NCI-H2107 treated with DMSO at 0.1 percent for 48 hours (cell line): ENCODE results near the gene CDC42EP3.

Source experiments
- DNase-seq: peaks from one replicate; lab custom pipeline; 2025; ENCODE audit not compliant: unreplicated experiment; lab: John Stamatoyannopoulos, UW

CDC42EP3 gene

DNA sequence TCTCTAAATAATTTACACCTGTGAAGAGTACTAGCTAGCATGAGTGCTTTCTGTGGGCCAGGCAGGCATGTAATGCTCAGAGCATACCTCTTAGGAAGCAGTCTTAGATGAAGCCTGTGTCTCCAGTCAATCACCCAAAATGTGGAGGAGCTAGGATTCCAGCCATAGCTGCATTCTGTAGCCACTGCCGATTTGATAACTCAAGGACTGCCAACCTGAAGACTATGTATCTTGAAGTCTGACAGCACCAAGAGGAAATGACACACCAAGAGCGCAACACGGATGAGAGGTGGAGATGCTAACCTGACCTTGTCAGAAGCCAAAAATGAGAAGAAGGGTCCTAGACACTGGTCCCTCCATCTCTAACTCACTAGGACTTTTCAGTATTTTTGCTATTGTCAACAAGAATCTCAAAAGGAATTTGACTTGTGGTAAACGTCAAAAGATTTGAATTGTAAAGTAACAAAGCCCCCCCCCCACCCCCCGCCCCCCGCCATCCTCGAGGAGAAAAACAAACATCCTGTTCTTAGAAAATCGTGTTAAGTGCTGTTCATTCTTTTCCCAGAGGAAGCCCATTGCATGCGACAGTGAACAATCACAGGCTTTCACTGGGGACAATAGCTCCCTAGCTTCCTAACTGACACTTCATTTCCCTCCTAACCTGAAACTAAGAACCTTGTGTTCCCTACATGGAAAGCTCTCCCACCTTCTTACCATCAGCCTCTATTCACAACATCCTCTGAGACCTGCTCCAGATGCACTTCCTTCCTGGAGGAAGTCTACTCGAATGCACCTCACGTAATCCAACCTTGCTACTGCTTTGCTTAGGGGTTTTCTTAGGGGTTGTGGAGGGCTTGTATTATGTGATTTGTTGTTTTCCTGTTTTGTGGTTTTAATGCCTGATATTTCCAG lies 14.7 kb downstream of the CDC42EP3 start:
- DNase-seq: no peak

DNA sequence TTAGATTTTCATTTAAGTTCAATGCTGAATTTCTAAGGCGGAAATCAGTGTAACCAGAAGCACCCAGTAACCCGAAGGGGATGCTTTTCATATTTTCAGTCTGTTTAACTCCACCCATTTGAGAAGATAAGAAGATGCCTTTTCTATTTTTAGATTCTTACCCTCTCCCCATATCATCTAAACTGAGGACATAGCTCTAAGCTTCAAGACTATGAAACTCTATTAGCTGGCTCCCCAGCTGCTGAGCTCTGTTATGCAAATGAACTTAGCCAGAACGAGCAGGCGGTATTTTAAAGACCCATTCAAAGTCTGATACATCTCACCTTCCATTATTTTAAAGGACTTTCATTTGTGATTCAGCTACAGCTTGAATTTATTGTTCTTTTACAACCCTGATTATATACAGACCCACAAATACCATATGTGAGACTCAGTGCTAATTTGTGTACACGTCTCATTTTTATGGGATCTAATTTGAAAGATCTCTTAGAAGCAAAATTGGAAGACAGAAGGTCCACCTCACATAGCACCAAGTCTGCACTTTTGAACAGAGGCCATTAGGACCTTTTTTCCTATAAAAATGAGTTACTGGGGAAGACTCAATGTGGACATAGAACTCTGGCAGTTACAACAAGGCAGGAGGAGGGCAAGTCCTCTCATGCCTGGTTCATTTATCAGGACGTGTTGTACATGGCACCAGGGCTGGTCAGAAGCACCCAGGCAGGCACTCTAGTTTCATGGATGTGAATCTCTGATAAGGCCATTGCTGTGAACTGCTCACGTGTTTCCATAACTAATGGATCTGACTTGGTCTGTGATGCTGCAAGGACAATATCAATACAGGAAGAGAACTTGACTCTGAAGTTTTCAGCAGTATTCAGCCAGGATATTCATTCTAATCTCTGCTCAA lies 16.3 kb downstream of the CDC42EP3 start:
- DNase-seq: no peak

DNA sequence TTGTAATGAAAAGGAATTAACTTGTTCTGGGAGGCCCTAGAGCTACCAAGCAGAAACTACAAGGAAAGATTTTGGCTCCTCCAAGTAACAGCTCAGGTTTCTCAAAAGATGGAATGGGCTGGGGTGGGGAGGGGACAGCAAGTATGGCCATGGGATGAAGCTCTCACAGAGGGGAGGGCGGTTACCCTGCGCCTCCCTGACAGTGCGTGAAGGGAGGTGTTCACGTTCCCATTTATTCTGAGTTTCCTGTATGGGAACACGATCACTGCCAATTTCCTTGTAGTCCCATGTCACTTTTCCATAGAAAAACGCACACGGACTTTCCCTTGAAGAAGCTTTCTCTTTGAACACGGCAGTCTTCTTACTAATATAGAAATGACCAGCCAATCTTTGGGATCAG lies 17.0 kb downstream of the CDC42EP3 start:
- DNase-seq: no peak

DNA sequence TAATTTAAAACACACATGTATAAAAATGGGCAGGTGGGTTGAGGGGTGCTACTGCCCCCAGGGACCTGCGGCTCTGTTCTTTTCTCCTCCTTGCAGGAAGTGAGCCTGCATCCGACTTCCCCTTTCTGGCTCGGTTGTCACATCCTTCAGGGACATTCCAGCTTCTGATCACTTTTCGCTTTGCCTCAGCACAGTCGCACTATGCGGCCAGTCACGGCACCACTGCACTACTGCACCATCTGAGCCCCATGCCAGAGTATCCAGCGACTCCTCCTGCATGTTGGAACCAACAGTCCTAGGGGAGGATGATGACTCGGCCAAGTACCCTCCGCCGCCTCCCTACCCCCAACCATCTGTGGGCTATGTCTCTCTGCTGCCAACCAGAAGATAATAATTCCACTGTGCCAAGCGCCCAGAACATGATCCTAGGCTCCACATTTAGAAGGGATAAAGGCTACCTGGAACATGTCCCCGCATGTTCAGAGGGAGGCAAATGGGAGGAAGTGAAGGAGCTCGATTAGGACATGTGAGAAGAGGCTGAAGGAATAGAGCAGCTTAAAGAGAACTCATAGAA lies 17.6 kb downstream of the CDC42EP3 start:
- DNase-seq: no peak

DNA sequence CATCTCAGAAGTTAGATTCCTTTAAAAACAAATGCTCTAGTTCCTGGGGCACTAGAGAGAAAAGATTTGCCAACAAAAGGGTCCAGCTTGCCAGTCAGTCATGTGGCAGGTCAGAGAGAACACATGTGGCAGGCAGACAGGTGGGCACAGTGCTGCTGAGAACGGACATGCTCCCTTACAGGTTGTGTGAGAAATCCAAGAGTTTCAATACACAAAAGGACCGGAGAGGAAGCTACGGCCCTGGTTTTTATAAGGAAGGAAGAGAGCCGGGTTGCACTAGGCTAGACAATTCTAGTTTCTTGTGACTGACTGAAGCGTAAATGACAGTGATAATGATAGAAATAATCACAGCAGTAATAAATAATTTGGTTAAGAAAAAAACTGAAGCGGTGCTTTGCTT lies 18.3 kb downstream of the CDC42EP3 start:
- no peak for DNase-seq

DNA sequence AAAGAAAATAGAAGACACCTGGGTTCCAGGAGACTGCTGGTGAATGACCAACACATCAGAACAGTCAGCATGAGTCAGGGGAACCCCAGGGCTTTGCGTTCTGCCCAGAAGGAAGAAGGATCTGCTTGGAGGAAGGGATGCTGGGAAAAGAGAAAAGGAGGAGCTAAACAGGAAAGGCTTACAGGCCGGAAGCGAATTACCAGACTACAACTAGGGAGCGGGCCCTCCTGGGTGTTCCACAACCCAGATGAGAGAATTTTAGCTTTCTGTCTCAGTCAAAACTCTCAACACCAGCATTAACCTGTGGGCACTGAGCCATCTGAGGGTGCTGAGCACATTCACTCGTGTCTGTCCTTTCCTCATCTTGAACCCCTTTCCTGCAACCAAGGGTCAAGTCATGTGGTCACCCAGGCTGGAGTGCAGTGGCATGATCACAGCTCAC lies 19.2 kb downstream of the CDC42EP3 start:
- DNase-seq: no peak

DNA sequence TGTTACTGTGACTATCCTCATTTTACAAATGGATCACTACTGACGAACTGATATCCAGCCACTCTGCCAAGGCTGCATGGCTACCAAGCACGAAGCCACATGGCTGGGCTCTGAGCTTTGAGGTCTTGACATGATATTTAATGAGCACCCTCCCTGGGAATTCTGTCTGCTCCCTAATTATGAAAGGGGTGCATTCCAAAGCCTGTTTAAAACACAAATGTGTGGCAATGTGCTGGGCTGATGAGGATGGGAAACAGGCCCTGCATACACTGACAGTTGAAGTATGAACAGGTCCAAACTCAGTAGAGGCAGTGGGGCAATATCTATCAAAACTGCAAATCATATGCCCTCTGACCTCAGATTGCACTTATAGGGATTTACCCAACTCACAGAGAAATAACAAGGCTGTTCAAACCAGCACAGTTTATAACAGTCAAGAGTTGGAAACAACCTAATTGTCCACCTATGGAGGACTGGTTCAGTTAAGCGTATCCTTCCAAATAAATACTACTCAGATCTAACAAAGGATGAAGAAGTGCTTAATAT lies 20.8 kb downstream of the CDC42EP3 start:
- DNase-seq: no peak

DNA sequence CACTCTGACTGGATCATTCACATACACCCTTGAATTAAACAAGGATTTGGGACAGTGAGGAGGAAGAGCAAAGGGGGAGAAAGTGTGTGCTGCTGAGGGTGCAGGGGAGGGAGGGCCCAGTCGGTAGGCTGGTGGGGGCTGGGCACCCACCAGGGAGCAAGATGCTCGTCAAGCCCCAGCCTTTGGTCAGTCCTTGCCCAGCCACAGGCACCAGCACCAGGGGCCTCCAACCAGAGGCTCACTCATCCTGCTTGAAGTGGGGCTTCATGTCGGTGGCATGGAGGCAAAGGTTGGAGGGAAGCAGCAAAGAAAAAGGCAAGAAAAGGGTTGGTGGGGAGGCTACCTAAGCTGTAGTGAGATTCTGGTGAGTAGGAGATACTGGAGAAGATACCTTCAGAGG lies 21.9 kb downstream of the CDC42EP3 start:
- DNase-seq: no peak

GRCh38 chr2:37648331-37649011 lies 23.0 kb downstream of the CDC42EP3 start:
- DNase-seq: no peak

DNA sequence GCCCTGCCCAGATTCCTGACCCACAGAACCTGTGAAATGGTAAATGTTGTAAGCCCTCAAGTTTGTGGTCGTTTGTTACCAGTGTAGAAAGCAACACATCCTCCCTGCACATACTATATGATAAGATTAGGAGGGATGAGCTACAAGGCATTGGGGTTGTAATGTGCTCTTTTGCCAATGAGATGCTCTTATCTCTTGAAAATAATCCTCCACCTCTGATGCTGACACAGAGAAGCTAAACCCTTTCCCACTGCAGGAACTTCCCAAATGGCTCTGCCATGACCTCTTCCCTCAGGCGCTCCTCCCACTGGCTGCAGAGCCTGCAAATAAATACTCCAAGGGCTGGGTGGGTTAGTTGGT lies 23.5 kb downstream of the CDC42EP3 start:
- DNase-seq: no peak

DNA sequence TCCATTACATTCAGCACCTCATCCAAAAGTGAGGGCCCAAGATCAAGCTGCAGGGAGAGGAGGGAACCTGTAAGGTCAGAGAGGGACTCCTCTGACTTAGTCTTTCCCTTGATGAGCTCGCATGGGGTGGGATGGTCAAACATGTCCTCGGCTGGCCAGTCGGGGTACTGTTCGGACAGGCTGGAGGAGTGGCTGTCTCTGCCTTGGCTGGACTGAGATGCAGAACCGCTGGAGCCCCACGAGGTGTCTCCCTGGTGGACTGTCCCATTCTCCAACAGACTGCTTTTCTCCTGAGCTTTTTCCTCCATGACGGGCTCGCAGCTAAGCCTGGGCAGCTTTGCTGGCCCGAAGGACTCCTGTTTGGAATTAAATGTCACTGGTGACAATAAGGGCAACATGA lies 25.6 kb downstream of the CDC42EP3 start:
- no peak for DNase-seq

DNA sequence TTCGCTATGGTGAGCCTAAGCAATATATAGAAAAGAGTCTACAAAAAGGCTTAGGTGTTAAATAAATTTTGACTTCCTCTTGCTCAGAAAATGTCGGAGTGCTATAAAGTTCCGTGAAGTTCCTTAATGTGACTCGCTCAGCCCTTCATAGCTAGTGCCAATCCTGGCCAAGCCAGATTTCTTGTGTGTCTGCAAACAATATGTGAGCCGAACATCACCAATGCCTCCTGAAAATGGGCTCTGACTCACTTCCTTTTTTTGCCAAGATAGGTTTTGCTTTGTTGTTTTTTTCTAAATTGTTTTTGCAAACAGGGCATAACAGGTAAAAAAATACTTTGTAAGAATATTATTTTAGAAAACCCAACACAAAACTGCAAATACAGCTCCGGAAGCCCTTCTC lies 26.1 kb downstream of the CDC42EP3 start:
- DNase-seq: no peak

DNA sequence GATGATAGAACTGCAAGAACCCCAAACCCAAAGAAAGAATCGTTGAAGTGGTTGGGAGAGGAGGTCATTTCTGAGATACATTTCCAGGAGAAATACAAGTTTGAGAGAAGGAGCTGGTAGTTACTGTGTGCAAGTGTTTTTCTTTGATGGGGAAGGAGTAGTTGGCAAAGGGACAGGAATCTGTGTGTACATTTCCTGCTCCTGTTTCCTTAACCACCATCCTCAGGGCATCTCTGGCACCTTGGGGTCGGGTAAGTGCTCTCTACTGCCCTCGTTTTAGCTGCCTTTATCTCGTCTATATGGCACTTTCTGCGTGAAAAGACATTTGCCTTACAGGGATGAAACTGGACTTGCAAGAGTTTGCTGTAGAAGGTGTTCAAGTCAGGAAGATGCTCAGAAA lies 27.3 kb downstream of the CDC42EP3 start:
- no peak for DNase-seq

DNA sequence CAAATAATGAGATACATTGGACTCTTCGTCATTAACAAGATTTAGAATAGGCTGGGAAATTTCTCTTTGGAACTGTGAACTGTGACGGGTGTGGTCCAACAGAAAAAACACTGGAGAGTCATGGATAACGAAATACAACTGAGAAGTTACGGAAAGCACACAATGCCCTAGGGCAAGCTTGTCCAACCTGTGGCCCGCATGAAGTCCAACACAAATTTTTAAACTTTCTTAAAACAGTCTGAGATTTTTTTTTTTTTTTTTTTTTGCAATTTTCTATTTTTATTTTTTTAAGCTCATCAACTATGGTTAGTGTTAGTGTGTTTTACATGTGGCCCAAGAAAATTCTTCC lies 27.7 kb downstream of the CDC42EP3 start:
- no peak for DNase-seq

DNA sequence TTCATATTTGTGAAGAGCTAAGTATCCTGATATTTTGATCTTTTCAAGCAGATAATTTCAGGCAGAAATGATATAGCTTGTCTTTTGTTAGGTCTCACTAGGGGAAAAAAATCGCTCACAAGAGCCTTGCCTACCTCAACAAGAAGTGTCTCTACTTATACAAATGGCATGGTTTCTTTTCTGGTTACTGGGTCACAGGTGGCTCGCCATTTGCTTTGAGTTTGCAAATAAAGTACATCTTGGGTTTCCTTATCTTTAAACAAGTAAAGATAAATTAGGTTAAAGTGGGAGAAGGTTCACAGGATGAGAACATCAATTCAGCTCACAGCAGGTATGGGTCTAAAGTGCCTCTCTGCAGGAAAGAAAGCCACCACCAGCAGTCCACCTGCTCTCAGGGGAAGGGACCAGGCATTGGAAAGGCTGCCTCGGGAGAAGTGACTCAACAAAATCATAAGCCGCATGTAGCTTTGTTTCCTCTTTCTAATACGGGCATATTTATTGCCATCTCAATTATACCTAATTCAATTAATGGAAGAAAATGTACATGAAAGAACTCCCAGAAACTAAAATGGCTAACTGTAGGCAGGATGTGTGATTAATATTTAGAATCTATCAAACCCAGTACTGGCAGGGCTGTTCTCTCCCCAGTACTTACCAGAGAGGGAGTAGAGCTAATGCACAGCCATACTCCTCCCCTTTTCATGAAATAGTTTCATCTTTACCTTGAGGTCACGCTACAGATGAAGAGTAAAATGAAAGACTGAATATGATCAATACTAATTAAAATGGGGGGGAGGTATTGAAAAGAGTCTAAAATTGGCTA lies 28.3 kb downstream of the CDC42EP3 start:
- DNase-seq: no peak

DNA sequence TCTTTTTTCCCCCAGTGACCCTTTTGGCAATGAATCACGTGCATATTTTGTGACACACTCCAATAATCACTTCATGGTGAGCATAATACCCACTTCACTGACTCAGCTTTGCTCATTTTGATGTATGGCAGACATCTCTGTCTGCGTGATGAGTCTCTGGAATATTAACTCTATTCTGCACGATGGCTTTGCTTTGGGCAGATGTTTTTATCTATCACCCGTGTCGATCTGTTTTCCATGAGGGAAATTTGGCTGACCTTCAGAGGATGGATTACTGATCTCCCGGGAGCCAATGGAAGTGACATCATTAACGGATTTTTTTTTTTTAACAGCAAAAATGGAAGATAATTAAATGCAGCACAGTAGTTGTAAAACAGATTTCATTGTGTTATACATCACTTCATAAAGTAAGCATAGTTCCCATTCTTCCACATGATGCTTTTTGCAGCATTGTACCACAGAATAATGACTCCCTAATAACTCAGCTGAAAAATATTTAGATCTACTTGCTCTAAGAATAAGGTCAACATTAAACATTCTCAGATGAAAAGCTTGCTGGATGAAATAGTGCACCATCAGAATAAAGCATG lies 29.8 kb downstream of the CDC42EP3 start:
- DNase-seq: no peak

GRCh38 chr2:37639631-37640030 lies 31.8 kb downstream of the CDC42EP3 start:
- DNase-seq: no peak

GRCh38 chr2:37638973-37639372 lies 32.5 kb downstream of the CDC42EP3 start:
- no peak for DNase-seq

GRCh38 chr2:37637985-37638384 lies 33.5 kb downstream of the CDC42EP3 start:
- no peak for DNase-seq
